Inferior parietal cortex (tissue), 1 donor: ENCODE measurements around the gene EHD4.

Source experiments
- DNase-seq: peaks from one replicate; pipeline ENCODE4 v3.0.0-alpha.2; 2016; ENCODE audit errors: extremely low spot score

Gene EHD4

DNA sequence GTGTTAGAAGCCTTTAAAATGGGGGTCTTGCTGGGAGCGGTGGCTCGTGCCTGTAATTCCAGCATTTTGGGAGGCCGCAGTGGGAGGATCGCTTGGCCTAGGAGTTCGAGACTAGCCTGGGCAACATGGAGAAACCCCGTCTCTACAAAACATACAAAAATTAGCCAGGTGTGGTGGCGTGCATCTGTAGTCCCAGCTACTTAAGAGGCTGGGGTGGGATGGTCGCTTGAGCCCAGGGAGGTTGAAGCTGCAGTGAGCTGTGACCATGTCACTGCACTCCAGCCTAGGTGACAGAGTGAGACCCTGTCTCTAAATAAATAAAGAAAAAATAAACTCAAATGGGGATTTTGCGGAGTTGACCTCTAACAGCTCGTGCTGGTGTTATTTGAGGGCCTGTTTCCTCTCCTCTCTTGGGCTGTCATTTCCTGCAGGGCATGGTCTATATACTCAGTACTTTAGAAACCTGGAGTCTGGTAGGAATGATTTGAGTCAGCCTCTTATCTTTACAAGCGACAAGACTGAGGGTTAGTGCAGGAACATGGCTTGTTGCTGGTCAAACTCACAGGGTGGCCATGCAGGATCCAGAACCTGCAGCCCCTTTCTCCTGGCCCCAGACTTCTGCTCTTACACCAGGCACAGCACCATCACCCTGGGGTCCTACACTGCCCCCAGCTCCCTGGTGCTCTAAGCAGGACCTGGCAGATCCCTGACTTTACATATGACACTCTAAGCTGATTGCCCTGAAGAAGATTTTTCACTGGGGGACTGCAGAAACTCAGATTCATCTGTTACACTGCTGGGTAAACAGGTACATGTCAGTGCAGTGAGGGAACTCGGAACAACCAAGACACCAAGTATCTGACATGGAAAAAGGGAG is 15.1 kb downstream of the EHD4 start:
- no peak for DNase-seq

DNA sequence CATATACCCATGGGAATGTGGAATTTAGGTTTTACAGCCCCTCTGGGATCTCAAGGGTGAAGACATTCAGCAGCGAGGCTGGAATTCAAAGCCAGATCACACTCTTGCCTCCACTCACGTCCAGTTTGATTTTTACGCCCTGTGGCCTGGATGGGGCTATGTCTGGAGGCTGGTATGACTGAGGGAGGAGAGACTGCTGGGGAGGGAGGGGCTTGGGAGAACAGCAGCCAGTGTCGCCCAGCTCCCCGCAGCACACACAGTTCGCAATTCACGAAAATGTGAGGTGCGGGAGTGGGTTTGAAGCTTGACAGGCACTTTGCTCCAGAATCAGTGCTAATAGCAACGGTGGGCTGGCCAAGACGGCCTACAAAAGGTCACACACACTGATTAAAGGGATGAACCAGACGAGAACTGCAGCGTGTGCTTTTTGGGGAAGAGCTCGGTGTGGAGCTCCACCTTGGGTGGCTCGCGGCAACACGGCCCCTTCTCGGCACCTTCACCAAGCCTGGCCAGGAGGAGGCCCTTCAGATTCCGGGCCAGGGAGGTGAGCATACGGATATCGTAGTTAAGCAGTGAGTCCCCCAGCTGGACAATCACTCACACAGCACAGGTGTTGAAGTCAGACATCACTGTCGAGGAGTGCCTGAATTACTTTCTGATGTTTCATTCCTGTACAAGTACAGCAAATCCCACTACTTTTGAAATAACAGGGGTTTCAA is 16.4 kb downstream of the EHD4 start:
- no peak for DNase-seq

DNA sequence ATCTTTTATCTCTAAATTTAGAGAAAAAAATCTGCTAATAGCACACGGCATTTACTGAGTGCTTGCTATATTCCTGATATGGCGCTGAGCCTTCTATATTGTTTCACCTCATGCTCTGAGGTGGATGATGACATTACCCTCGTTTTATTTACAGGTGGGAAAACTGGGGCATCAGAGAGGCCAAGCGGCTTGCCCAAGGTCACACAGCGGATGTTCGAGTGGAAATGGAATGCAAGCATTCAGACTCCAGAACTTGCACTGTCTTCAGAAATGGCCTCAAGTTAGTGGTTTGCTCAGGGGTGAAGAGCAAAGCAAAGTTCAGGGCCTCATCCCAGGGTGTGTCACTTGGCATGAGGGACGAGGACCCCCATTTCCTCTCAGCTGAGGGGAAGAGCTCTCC is 17.3 kb downstream of the EHD4 start:
- no peak for DNase-seq

DNA sequence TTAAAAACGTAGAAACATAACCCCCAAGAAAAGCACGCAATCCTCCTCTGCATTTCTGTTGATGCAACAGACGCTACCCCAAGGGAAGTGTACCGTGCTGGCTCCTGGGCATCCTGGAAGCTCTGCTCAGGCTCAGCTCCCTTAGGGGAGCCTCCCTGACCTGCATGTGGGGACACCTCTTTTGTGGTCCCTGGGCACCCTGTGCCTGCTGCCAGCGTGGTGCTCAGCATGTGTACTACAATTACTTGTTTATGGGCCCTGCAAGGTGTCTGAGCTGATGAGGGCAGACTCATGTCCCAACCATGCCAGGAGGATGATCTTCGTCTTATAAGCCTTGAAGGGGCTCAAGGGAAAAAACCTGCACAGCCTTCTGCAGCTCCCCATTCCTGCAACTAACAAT is 18.3 kb downstream of the EHD4 start:
- DNase-seq, result no peak

DNA sequence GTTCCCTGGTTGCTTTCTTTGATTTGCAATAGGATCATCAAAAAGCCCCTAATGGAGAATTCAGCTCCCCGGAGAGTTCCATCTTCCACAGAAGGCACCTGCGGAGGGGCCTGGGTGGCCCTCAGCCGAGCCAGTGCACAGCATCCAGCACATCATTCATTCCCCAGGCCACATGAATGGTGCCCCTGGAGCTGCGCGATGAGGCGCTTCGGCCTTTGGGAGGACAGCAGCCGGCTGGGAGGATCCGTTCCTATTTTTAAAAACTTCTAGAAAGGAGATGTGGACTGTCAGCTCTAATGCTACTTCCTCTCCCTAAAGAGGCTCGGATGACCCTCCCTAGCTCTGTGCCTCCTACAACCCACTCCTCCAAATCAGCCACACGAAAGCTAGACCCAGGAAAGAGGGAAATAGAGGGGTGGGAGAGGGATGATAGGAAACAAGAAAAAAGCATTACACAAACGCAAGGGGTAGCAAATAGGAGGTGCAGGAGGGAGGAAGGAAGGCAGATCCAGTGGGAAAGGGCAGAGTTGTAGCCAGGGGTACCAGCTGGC is 20.3 kb downstream of the EHD4 start:
- no peak for DNase-seq

DNA sequence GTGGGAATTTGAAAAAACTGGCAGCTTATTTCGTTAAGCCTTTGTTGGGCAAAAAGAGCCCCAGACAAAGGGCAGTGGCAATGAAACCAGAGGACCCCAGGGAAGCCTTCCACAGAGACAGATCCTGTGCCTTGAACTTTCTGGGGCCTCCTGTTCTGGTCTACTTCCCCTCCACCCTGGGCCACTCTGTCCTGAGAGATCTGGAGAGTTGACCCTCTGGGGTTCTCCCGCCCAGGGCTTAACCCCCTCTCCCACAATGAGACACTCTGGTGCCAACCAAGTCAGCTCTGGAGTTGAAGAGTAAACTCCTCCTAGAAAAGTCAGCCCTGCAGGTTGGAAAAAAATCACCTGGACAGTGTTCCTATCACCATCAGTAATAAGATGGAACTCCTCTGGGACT is 20.8 kb downstream of the EHD4 start:
- DNase-seq, result no peak

DNA sequence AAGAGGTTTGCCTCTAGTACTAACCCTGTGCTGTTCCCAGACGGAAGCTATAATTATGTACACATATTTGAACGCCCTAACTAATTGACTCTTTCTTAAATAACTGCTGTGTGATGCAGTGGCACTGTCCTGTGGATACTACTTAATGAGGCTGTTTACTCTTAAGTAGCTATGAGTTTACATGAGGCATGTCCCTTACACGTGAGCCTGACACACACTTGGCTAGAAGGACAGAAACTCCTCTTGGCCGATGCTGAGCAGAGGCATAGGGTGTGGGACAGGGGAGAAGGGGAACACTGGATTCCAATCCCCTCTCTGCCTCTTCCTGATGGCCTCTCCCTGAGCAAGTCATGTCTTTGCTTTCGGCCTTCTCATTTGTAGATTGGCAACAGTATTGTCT is 21.9 kb downstream of the EHD4 start:
- no peak for DNase-seq

DNA sequence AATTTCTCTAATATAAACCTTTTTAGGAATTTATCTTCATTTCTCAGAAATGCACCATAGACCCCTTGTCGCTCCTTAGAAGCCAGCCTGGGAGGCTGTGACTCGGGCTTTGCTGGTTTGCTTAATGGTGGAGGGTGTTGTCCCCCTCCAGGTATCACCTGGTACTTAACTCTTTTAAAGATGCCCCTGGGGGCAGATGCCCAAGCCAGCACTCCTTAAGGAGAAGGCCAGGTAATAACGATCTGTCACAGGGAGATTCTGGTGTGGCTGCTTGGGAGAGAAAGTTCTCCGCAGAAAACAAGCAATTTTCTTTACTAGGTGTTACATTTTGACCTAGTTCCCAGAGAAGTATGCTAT is 22.3 kb downstream of the EHD4 start:
- no peak for DNase-seq

DNA sequence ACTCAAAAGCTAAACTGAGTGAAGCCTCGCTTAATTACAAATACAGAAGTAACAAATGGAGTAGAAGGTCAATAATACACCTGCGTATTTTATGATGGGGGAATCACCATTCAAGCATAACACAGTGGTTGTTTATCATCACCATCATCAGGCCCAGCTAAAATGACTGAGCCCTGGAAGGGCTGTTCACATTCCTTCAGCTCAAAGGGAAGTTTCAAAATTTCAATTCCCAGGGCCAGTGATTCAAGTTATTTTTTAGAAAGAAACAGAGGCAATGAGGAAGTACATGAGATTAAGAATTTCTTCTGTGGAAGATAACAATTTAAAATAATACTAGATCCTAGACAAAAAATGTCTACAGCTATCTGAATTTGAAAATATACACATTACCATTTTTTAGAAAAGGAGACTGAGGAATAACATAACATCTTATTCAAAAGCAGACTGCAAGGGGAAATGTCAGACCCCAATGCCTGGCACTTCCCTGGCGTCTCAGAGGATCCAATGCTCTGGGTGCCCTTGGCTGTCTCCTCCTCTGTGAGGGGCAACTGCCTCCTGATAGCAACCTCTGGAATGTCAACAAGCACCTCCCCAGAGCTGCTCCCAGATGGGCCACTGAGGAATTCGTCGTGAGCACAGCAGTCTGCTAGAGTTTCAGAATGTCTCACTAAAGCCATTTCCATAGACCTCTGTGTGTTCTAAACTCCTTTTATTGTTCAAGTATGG is 22.8 kb downstream of the EHD4 start:
- no peak for DNase-seq

DNA sequence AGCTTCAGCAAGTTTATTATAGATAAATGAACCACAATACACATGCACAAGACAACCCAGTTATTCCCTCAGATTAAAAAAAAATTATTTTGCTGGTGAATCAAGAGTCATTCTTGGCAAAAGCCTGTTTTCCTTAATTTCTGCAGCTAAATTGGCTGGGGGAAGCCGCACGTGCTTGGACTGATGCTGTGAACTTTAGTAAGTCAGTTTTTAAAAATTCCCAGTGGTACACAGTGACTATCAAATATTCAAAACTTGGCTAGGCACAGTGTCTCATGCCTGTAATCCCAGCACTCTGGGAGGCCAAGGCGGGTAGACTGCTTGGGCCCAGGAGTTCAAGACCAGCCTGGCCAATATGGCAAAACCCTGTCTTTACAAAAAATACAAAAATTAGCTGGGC is 23.9 kb downstream of the EHD4 start:
- no peak for DNase-seq

DNA sequence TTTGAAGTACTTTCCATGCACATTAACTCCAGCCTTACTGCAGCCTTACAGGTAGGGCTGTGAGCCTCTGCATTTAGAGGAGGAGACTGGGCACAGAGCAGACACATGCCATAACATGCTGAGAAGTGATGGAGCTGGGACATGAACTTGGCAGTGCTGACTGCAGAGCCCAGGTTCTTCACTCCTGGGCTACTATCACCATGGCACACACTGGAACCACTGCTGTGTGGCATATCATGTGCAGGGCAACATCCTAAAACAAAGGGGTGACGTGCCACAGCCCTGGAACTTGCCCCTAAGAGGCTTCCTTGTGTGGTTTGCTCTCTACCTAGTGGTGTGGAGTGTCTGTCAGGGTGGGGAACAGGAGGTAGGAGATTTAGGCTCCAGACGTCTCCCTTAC is 25.4 kb downstream of the EHD4 start:
- no peak for DNase-seq

DNA sequence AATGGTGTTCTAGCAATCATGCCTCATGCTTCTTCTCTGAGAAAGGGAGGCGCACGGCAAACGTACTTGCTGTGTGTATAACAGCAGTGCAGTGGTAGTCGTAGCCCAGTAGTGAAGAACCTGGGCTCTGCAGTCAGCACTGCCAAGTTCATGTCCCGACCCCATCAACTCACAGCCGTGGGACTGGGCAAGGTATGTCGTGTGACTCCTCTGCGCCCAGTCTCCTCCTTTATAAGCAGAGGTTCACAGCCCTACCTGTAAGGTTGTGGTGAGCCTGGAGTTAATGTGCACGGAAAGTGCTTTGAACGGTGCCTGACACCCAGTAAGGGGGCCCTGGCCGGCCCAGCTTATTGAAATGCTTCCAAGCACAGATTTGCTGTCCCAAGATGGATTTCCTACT is 26.6 kb downstream of the EHD4 start:
- DNase-seq, result no peak

DNA sequence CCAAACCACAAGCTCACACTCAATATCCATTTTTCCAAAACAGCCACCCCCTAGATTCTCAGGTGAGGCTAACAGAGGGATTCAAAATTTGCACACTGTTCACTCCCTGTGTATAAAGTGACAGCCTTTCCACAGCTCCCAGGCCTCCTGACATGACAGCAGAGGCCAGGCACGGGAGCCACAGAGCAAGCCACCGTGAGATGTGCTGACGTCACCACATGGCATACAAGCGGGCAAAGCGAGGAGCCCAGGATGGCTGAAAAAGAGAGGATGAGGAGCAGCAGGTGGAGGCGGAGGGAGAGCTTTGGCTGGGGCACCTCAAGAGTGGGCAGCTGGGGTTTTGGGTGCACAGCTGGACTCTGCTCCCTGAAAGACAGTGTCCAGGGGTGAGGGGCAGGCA is 27.1 kb downstream of the EHD4 start:
- no peak for DNase-seq

DNA sequence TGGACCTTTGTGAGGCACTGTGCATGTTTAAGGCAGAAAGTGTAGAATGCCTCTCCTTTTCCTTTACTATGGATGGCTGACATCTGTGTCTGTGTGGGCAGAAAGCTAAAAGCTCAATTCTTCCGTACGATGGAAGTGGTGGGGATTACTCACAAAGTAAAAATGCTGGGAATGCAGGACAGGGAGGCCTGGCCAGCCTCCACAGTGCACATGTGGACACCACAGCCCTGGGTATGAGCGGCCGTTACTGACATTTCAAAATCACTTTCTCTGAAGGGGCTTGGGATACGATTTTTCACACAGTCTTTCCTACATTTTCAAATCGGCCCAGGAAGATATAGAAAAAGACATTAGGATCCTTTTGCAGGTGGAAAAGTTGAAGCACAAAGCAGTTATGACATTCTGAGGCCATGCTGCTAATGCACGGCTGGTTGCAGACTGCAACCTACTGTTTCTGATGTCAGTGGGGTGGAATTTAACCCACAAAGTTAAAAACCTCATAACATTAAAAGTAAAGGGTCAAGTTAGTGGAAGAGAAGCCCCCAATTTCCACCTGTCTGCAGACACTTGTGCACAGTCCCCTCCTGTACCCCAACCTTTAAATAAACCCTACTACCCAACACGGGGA is 27.9 kb downstream of the EHD4 start:
- no peak for DNase-seq

DNA sequence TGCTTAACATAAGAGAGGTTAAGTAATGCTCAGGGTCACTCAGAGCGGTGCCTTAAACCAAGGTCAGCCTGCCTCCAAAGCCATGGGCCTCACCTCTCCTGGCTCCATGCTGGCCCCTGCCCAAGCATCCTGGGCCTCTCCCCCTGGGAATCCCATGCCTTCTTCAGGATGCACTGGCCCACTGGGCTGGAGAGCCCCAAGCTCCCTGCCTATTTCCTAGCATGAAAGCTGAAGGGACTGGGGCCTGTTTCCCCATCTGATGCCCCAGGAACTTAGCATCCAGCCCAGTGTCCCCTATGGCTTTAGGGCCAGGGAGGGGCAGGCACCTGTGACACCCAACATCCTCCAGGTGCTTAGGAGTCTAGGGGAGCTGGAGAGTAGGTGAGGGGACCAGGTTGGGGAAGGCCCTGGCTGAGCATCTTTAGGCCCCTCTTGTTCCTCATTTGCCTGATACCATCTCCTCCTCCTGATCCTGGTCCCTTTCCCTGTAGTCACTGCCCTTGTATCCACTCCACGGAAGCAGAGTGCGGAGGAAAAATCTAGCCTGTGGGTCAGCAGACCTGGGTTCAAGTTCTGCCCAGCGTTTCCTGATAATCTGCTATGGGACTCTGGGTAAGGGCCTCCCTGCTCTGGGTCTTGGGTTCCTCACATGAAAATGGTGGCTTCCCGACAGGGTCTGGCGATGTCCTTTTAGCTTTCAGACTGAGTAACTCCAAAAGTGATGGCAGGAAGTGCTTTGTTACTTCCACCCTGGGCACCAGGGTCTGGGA is 28.6 kb downstream of the EHD4 start:
- DNase-seq, result no peak

DNA sequence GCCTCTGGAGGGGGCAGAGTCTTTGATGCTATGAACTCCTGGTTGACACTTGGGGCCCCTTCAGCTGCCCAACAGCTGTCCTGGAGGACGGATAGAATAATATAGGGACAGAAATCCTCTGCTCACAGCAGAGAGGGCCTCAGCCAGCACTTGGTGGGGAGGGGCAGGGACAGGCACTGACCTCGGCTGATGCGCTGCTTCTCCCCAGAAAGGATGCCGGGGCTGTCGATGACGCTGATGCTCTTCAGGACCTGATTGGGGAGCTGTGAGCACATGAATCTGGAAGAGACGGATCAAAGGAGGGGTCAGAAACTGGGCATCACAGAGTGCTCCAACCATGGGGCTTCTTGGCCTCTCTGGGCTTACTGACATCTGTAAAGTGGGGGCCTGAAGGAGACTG is 29.5 kb downstream of the EHD4 start:
- DNase-seq, result no peak

DNA sequence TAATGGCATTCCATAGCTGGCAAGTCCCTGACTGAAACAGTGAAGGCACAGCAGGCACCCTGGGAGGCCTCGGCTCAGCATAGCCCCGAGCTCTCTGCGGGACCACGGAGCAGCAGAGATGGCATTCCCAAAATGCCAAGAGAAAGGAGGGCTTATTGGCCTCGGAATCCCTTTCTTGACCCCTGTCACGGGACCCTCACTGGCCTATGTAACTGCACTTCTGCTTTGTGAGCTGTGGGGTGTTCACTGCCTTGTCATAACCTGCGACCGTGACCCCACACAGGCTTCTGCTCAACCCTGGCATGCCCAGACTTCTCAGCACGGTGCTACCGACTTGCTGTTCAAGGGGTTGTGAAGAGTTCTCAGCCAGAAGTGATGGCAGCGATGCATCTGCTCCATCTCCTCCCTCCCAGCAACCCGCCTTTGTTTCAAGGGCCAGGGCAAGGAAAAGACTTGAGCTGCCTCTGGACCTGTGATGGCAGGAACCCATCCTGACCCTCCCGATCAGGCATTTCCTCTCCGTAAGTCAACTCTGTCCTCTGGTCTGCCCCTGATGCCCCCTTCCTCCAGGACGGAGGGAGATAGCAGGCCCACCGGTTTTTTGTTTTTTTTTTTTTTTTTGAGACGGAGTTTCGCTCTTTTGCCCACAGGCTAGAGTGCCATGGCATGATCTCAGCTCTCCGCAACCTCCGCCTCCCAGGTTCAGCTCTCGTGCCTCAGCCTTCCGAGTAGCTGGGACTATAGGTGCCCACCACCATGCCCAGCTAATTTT is 30.5 kb downstream of the EHD4 start:
- DNase-seq, result no peak

DNA sequence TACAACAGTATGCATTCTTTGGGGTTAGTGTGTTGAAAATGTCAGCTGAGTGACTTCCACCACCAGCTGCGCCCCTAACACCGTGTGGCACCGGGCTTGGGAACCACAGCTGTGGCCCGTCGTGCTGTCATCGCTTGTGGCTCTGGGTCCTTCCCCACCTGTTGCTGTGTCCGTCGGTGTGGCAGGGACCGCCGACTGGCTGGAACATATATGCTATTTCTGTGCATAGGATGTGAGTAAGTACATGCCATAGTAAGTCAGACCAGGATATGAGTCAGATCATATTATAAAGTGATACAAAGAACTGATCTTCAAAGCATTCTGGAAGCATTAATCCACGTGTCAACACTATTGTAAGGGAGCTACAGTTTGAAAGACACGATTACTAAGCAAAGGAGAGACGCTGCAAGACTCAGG is 31.9 kb downstream of the EHD4 start:
- DNase-seq, result no peak

DNA sequence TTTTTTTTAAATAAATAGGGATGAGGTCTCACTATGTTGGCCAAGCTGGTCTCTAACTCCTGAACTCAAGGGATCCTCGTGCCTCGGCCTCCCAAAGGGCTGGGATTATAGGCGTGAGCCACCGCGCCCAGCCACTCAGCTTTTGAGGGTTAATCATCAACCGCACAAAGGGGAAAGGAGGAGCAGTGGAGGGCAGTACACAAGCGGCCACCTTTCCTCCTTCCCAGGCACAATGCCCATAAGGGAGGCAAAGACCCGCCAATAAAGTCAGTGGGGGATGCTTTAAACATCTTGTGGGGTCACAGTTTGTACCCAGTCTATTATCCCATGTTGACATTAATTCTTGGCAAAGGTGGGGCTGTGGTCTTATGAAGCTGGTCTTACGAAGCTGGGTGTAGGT is 32.4 kb downstream of the EHD4 start:
- no peak for DNase-seq

DNA sequence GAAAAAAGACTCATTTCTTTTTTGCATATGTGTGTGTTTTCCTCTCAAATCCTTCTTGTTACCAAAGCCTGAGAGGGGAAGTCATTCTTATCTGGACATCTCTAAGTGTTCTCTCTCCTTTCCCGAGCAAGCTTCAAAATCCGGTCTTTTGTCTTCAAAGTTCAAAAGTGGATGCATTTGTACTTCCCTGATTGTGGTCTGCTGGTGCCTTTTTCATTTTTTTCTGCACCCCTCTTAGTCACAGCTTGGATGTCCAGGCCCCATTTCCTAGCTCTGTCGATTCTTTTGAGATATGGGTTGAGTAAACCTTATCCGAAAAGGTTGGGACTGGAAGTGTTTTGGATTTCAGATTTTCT is 34.8 kb downstream of the EHD4 start:
- no peak for DNase-seq
